H9 (cell line): ENCODE data around the gene CARMIL3. TPM values are rescaled to one million over a fixed set of nuclear protein-coding genes. Genes with fewer than 3 reads are reported as not detected.
"Not testable (repeated sequence)": the region's sequence is repeated elsewhere in the genome, so short reads cannot be mapped to it uniquely, and the experiment has no call there.

Experiments
- DNase-seq: peaks from one replicate; pipeline ENCODE4 v3.0.0-alpha.2; 2017
- H2AFZ ChIP-seq: one replicate; pipeline ENCODE4 v1.6.1; 2013; ENCODE audit warnings: mild to moderate bottlenecking, low read length, control low read depth, moderate library complexity
- H2AK5ac ChIP-seq: 2 replicates; pipeline ENCODE4 v1.6.1; 2013; ENCODE audit warnings: low read length, control low read depth, mixed read lengths; ENCODE audit not compliant: insufficient read length
- H2BK120ac ChIP-seq: one replicate; pipeline ENCODE4 v1.6.1; 2013; ENCODE audit warnings: low read depth, mild to moderate bottlenecking, low read length, control low read depth, inconsistent platforms; ENCODE audit not compliant: poor library complexity, severe bottlenecking
- H2BK12ac ChIP-seq: 2 replicates; pipeline ENCODE4 v1.6.1; 2013; ENCODE audit warnings: low read length, control low read depth, mixed read lengths, low read depth; ENCODE audit not compliant: insufficient read length
- H2BK15ac ChIP-seq: 2 replicates; pipeline ENCODE4 v1.6.1; 2013; ENCODE audit warnings: low read depth, low read length, control low read depth
- H2BK20ac ChIP-seq: one replicate; pipeline ENCODE4 v1.6.1; 2013; ENCODE audit warnings: low read depth, mild to moderate bottlenecking, low read length, control low read depth, inconsistent platforms; ENCODE audit not compliant: poor library complexity, severe bottlenecking
- H2BK5ac ChIP-seq: 2 replicates; pipeline ENCODE4 v1.6.1; 2013; ENCODE audit warnings: low read length, control low read depth, mixed read lengths; ENCODE audit not compliant: insufficient read length
- H3K14ac ChIP-seq: 2 replicates; pipeline ENCODE4 v1.6.1; 2013; ENCODE audit warnings: low read length, control low read depth; ENCODE audit not compliant: insufficient read depth
- H3K18ac ChIP-seq: 2 replicates; pipeline ENCODE4 v1.6.1; 2013; ENCODE audit warnings: low read depth, mild to moderate bottlenecking, mixed read lengths, low read length, control low read depth; ENCODE audit not compliant: insufficient read length
- H3K23ac ChIP-seq: 2 replicates; pipeline ENCODE4 v1.6.1; 2013; ENCODE audit warnings: low read length, control low read depth, mixed read lengths, low read depth; ENCODE audit not compliant: insufficient read length
- H3K23me2 ChIP-seq: 2 replicates; pipeline ENCODE4 v1.6.1; 2013; ENCODE audit warnings: low read depth, mild to moderate bottlenecking, mixed read lengths, low read length, control low read depth; ENCODE audit not compliant: insufficient read length, poor library complexity, severe bottlenecking
- H3K27ac ChIP-seq: 2 replicates; pipeline ENCODE4 v1.5.1; 2013; ENCODE audit warnings: low read length, control low read depth, mixed read lengths, low read depth; ENCODE audit not compliant: insufficient read length
- H3K27me3 ChIP-seq: 2 replicates; pipeline ENCODE4 v1.6.1; 2013; ENCODE audit warnings: low read length, control low read depth, inconsistent platforms; ENCODE audit not compliant: insufficient read depth
- H3K4ac ChIP-seq: 2 replicates; pipeline ENCODE4 v1.6.1; 2013; ENCODE audit warnings: low read depth, mild to moderate bottlenecking, control low read depth, inconsistent platforms, low read length, moderate library complexity
- H3K4me1 ChIP-seq: 2 replicates; pipeline ENCODE4 v1.6.1; 2013; ENCODE audit warnings: low read length, control low read depth, inconsistent platforms; ENCODE audit not compliant: insufficient read depth
- H3K4me2 ChIP-seq: 2 replicates; pipeline ENCODE4 v1.6.1; 2013; ENCODE audit warnings: low read length, control low read depth, mixed read lengths; ENCODE audit not compliant: insufficient read length, insufficient read depth
- H3K56ac ChIP-seq: 2 replicates; pipeline ENCODE4 v1.6.1; 2013; ENCODE audit warnings: low read depth, mild to moderate bottlenecking, mixed read lengths, low read length, control low read depth; ENCODE audit not compliant: insufficient read length
- H3K79me1 ChIP-seq: 2 replicates; pipeline ENCODE4 v1.6.1; 2013; ENCODE audit warnings: low read depth, mild to moderate bottlenecking, moderate library complexity, low read length, control low read depth, inconsistent platforms; ENCODE audit not compliant: insufficient read depth, poor library complexity, severe bottlenecking
- H3K79me2 ChIP-seq: 2 replicates; pipeline ENCODE4 v1.6.1; 2013; ENCODE audit warnings: low read length, control low read depth, inconsistent platforms; ENCODE audit not compliant: insufficient read depth
- H3K9ac ChIP-seq: 2 replicates; pipeline ENCODE4 v1.6.1; 2013; ENCODE audit warnings: low read length, control low read depth, mixed read lengths; ENCODE audit not compliant: insufficient read length; ENCODE audit errors: extremely low read depth
- H3K9me3 ChIP-seq: one replicate; pipeline ENCODE4 v1.6.1; 2013; ENCODE audit warnings: low read depth, low read length, inconsistent platforms; ENCODE audit not compliant: control insufficient read depth
- H3T11ph ChIP-seq: one replicate; pipeline ENCODE4 v1.6.1; 2013; ENCODE audit warnings: mild to moderate bottlenecking, low read length, control low read depth, inconsistent platforms
- H4K20me1 ChIP-seq: one replicate; pipeline ENCODE4 v1.6.1; 2013; ENCODE audit not compliant: control insufficient read depth, insufficient read length, insufficient read depth
- H4K5ac ChIP-seq: 2 replicates; pipeline ENCODE4 v1.6.1; 2013; ENCODE audit warnings: low read depth, mild to moderate bottlenecking, mixed read lengths, low read length, control low read depth; ENCODE audit not compliant: insufficient read length
- H4K8ac ChIP-seq: replicated peaks from 2 replicates; pipeline ENCODE4 v1.6.1; 2013; ENCODE audit warnings: low read length, control low read depth, mixed read lengths, low read depth; ENCODE audit not compliant: insufficient read length
- H4K91ac ChIP-seq: 2 replicates; pipeline ENCODE4 v1.6.1; 2013; ENCODE audit warnings: low read depth, mild to moderate bottlenecking, moderate library complexity, mixed read lengths, low read length, control low read depth; ENCODE audit not compliant: insufficient read length
- H3K27ac Mint-ChIP-seq, 3 experiments: 2 replicates in 2 of 3; 3 replicates in 1 of 3; pipeline ENCODE4 v1.8.0; 2020 to 2021; ENCODE audit warnings: mixed read lengths in 3 of 3, mild to moderate bottlenecking in 1 of 3, moderate library complexity in 1 of 3
- H3K27me3 Mint-ChIP-seq: 2 replicates; pipeline ENCODE4 v1.8.0; 2021; ENCODE audit warnings: low read depth, mild to moderate bottlenecking, moderate library complexity, mixed read lengths
- H3K36me3 Mint-ChIP-seq, 3 experiments: 2 replicates in 2 of 3; 3 replicates in 1 of 3; pipeline ENCODE4 v1.8.0; 2020 to 2021; ENCODE audit warnings: low read depth in 3 of 3, mixed read lengths in 3 of 3; ENCODE audit not compliant: insufficient read depth in 1 of 3
- H3K4me1 Mint-ChIP-seq, 2 experiments: 2 replicates each; pipeline ENCODE4 v1.8.0; 2020; ENCODE audit warnings: mixed read lengths in 2 of 2
- H3K4me3 Mint-ChIP-seq, 2 experiments: 2 replicates in 1 of 2; 3 replicates in 1 of 2; pipeline ENCODE4 v1.8.0; 2020 to 2021; ENCODE audit warnings: mild to moderate bottlenecking in 2 of 2, mixed read lengths in 2 of 2, moderate library complexity in 1 of 2
- H3K9me3 Mint-ChIP-seq, 2 experiments: 2 replicates in 1 of 2; 3 replicates in 1 of 2; pipeline ENCODE4 v1.8.0; 2020; ENCODE audit warnings: mild to moderate bottlenecking in 2 of 2, mixed read lengths in 2 of 2, moderate library complexity in 1 of 2
- WGBS: extraction: QIAGEN DNeasy Blood & Tissue Kit; methylation state at CpG from one replicate; pipeline ENCODE4 v1.1.7; 2013; ENCODE audit warnings: missing lambda C conversion rate, low lambda C conversion rate, mixed read lengths; ENCODE audit not compliant: insufficient read length; ENCODE audit errors: extremely low coverage; 5-methylcytosine and 5-hydroxymethylcytosine counted together
- total RNA-seq: library from RNA; stranded (reverse); gene quantifications from 2 replicates; pipeline ENCODE4 v1.2.1, GENCODE V29; 2021

Gene CARMIL3
- total RNA-seq, 1 experiment from 2014 or later, result 5.8 TPM

GRCh38 chr14:24050753-24051152 is 1.1 kb upstream of the CARMIL3 start:
- H3K27ac ChIP-seq, H3K9me3 Mint-ChIP-seq, H4K20me1 ChIP-seq, H3K79me2 ChIP-seq, DNase-seq, H3K4me1 ChIP-seq, H2BK5ac ChIP-seq, H3K79me1 ChIP-seq, H4K5ac ChIP-seq, H3K9ac ChIP-seq, H2BK120ac ChIP-seq, H2BK15ac ChIP-seq, H2AFZ ChIP-seq, H3K27me3 Mint-ChIP-seq, H4K8ac ChIP-seq, H2BK12ac ChIP-seq, H3K23ac ChIP-seq, H3K23me2 ChIP-seq, H3K56ac ChIP-seq, H3K36me3 Mint-ChIP-seq, H4K91ac ChIP-seq, H2AK5ac ChIP-seq, H2BK20ac ChIP-seq, H3T11ph ChIP-seq, H3K27me3 ChIP-seq, H3K18ac ChIP-seq, H3K4me2 ChIP-seq, H3K4ac ChIP-seq, H3K14ac ChIP-seq, H3K9me3 ChIP-seq: not testable (repeated sequence)
- Mint-ChIP-seq H3K4me3 (peak overlapping the region; percentile 73 to 82), H3K4me1 (peaks cover 15 to 23% of the 10 kb centered on the region in 2 experiments), H3K27ac (peak overlapping the region in 2 of 3 experiments; percentile 24 to 85; a peak in 1 of 7 replicates)
- WGBS, result no CpG with 5 or more reads among the region's 8 CpGs
